SK-N-MC (cell line): Measurements from ENCODE around the gene FOSL2.
A peak's percentile ranks its signal among the peaks of the same experiment; 100 is the strongest.

Experiments used
- DNase-seq: peaks from one replicate; pipeline ENCODE4 v3.0.0-alpha.2; 2011; ENCODE audit warnings: low read depth, low spot score
- H3K27ac ChIP-seq: fragments of 200-600 bp; sonication (generic); 2 replicates; pipeline ENCODE4 v1.5.1; 2016; ENCODE audit warnings: mixed run types
- H3K36me3 ChIP-seq: fragments of 200-600 bp; sonication (generic); 2 replicates; pipeline ENCODE4 v1.6.1; 2017; ENCODE audit warnings: antibody characterized with exemption, low read length, mixed read lengths; ENCODE audit not compliant: insufficient read depth
- H3K4me3 ChIP-seq: fragments of 200-600 bp; sonication (generic); 2 replicates; pipeline ENCODE4 v1.5.1; 2016
- H3K9ac ChIP-seq: fragments of 200-600 bp; sonication (generic); 2 replicates; pipeline ENCODE4 v1.8.0; 2017; ENCODE audit warnings: mixed run types, mixed read lengths; ENCODE audit not compliant: insufficient read length
- H3K9me3 ChIP-seq: fragments of 200-600 bp; sonication (generic); 2 replicates; pipeline ENCODE4 v1.6.1; 2017; ENCODE audit warnings: low read depth, mild to moderate bottlenecking, antibody characterized with exemption, low read length, moderate library complexity, mixed read lengths
- EZH2 ChIP-seq: fragments of 200-600 bp; sonication (generic); IDR thresholded peaks from one replicate; pipeline ENCODE4 v1.6.1; 2017; ENCODE audit warnings: antibody characterized with exemption
- FOXP2 ChIP-seq: optimal IDR thresholded peaks from 2 replicates; pipeline ENCODE3; 2011; ENCODE audit warnings: mild to moderate bottlenecking, moderate library complexity; ENCODE audit not compliant: insufficient read depth; ENCODE audit errors: extremely low read length, control extremely low read depth
- POLR2AphosphoS5 ChIP-seq: IDR thresholded peaks from 2 replicates; pipeline ENCODE4 v1.6.1; 2012; ENCODE audit warnings: mild to moderate bottlenecking, low read depth, low read length, borderline replicate concordance

FOSL2 gene

DNA sequence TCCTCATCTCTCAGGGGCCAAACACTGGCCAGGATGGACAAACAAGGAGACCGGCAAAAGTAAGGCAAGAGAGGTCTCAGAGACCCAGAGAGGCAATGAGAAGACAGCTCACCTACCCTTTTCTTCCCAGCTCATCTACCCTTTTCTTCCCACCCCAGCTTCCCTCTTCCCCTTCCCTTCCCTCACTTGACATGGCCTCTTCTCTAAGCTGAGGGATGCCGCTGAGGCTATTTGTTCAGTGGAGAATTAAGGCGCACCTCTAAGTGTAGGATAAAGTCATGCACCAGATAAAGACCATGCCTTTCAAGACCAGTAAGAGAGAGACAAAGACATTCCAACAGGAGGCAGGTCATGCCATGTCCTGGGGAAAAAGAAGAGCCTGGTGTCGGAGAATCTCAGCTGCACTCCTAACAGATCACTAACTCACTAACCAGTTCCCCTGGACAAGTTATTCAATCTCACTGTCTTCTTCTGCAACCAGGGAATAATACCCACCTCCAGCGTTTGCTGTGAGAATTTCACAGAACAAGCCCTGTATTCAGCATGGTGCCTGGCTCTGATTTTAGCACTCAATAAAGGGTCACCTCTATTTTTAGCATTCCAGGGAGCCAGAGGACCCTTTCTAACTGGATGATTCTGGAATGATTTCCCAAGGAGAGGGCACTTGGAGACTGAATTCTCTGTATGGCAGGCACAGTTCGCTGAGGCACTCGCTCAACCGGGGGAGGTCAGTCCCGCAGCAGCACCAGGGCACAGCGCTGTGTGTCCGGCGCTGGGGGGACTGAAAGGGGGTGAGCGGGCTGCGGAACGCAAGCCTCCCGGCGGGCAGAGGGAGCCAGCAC, 3.0 kb upstream of the FOSL2 start:
- no peak for DNase-seq
- Histone ChIP-seq H3K9me3 (no peaks in the 10 kb centered on the region), H3K9ac (no peak overlapping the region), H3K4me3 (no peak overlapping the region), H3K36me3 (no peaks in the 10 kb centered on the region), H3K27ac (peak overlapping the region; percentile 13; the same call in 1 of the 2 replicates)
- no peak for TF ChIP-seq EZH2
- no peak for TF ChIP-seq POLR2AphosphoS5
- TF ChIP-seq FOXP2: no peak

- DNase-seq: no peak
- TF ChIP-seq FOXP2 (no peak), POLR2AphosphoS5 (no peak), EZH2 (no peak)
- H3K27ac ChIP-seq: no peak overlapping the region
- H3K36me3 ChIP-seq: no peaks in the 10 kb centered on the region
- H3K9ac ChIP-seq: no peak overlapping the region
- H3K4me3 ChIP-seq: no peak overlapping the region
- H3K9me3 ChIP-seq: no peaks in the 10 kb centered on the region
Measured at GRCh38 chr2:28390241-28390745, 2.4 kb upstream of the FOSL2 start.

DNA sequence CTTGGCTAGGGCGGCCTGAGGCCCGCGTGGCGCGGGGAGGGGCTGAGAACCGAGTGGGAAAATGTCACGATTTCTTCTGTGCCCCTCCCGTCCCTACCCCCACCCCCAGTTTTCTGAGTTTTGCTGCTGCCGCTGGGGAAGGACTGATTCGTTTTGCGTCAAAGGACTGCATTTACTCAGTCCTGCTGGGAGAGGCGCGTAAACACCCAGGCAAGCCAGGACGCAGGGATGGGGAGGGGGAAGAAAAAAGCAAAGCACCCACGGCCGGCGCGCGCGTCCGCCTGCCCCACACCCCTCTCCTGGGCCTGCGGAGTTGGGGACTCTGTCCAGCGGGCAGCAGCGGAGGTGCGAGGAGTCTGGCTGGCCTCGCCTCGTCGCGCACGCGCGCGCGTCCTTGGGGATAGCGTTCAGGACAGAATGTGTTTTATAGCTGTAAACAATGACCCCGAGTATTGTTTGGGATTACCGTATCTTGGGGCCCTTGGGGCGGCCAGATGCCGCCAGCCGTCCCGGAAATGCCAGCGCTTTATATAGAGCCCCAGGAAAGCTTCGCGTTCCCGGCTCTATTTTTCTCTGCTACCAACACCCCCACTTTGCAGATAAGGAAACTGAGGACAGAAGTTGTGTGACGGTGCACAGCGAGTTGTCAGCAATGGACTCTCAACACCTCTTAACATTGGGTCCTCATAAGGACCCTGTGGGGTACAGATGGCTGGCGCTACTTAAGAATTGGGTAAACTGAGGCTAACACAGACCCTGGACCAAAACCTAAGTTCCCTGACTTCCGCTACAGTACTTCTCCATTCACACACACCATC, 1.7 kb upstream of the FOSL2 start:
- Histone ChIP-seq H3K27ac (no peak overlapping the region), H3K9ac (no peak overlapping the region), H3K4me3 (no peak overlapping the region; the same call in 1 of the 2 replicates), H3K9me3 (no peaks in the 10 kb centered on the region), H3K36me3 (no peaks in the 10 kb centered on the region)
- no peak for TF ChIP-seq EZH2
- no peak for DNase-seq

DNA sequence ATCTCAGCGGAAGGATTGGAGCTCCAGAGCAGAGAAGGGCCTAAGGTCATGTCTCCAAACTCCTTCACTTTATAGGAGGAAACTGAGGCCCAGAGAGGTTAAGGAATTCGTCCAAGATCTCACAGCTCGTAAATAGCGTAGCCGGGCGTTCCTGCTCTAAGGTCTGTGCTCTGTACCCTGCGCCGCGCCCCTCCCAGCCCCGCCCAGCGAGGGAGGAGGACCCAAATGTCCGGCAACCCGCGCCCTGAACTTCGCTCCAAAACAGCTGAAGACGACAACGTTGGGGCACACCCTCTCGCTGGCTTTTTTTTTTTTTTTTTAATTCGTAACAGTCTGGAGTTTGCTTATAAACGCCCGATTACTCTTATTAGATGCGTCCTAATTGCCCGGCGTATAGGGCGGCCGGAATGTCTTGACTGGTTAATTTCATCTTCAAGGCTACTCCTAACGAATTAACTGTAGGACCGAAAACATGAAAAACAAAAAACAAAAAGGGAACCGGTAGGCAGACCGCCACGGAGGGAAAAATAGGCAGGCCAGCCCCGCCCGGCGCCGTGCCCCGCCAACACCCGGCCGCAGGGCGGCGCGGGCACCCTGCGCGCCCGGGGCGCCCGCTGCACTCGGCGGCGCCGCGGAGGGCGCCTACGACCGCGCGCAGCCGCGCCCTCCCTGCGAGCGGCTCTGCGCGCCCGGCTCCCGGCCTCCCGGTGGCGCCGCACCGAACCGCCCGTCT, 928 bp upstream of the FOSL2 start:
- peak overlapping the region; percentile 85 for H3K9ac ChIP-seq
- TF ChIP-seq POLR2AphosphoS5 (no peak), EZH2 (no peak), FOXP2 (no peak)
- DNase-seq: no peak
- peak overlapping the region; percentile 87 for H3K27ac ChIP-seq
- no peaks in the 10 kb centered on the region for H3K36me3 ChIP-seq
- H3K4me3 ChIP-seq: peak overlapping the region; percentile 86
- H3K9me3 ChIP-seq: no peaks in the 10 kb centered on the region

GRCh38 chr2:28393114-28393836, 617 bp downstream of the FOSL2 start:
- TF ChIP-seq FOXP2: no peak
- no peak for TF ChIP-seq EZH2
- no peak for TF ChIP-seq POLR2AphosphoS5
- Histone ChIP-seq H3K9me3 (no peaks in the 10 kb centered on the region), H3K4me3 (peak overlapping the region; percentile 86), H3K27ac (peak overlapping the region; percentile 84), H3K9ac (peak overlapping the region; percentile 85), H3K36me3 (no peaks in the 10 kb centered on the region)
- DNase-seq: no peak

DNA sequence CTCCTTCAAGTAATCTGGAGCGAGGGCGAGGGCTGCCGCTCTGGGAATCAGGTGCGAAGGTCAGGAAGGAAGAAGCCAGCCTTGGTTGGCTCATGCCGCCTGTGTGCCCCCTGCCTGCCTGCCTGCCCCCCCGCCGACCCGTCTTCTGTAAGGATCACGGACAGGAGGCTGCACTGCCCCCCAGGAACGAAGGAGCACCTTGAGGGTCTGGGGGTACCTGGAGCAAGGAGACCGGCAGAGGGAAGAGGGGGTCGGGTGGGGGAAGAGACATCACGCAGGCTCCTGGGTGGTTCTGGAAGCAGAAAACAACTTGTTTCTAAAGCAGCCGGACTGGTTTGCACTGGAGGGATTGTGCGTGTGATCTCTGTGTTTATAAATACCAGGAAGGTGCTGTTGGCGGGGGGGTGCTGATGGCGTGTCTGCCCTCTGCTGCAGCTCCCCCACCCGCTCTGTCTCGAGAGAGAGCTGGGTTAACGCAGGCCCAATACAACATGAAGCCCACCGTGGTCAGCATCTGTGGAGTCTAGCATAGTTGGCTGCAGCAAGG, 1.7 kb downstream of the FOSL2 start:
- H3K9me3 ChIP-seq: no peaks in the 10 kb centered on the region
- TF ChIP-seq FOXP2: no peak
- TF ChIP-seq POLR2AphosphoS5: no peak
- TF ChIP-seq EZH2: no peak
- H3K36me3 ChIP-seq: no peaks in the 10 kb centered on the region
- peak overlapping the region; percentile 86 for H3K4me3 ChIP-seq
- no peak overlapping the region for H3K27ac ChIP-seq
- no peak for DNase-seq
- H3K9ac ChIP-seq: no peak overlapping the region

- H3K27ac ChIP-seq: no peak overlapping the region
Measured at GRCh38 chr2:28394997-28395333, 2.3 kb downstream of the FOSL2 start.

More at GRCh38 chr2:28394997-28395333, 2.3 kb downstream of the FOSL2 start:
- no peaks in the 10 kb centered on the region for H3K36me3 ChIP-seq
- TF ChIP-seq EZH2 (no peak), POLR2AphosphoS5 (no peak), FOXP2 (no peak)
- no peak for DNase-seq
- no peaks in the 10 kb centered on the region for H3K9me3 ChIP-seq
- H3K9ac ChIP-seq: no peak overlapping the region
- H3K4me3 ChIP-seq: peak overlapping the region; percentile 86; the same call in 1 of the 2 replicates
